Ramos (cell line): ENCODE measurements around the gene RAB14.

Source experiments
- in situ Hi-C: fragments of 300-500 bp; cut with MboI; formaldehyde crosslinking; loops from one replicate; pipeline ENCODE4 v1.14.3; 2022; ENCODE audit warnings: low sequenced_read_pairs; ENCODE audit not compliant: unreplicated experiment

The RAB14 gene

DNA sequence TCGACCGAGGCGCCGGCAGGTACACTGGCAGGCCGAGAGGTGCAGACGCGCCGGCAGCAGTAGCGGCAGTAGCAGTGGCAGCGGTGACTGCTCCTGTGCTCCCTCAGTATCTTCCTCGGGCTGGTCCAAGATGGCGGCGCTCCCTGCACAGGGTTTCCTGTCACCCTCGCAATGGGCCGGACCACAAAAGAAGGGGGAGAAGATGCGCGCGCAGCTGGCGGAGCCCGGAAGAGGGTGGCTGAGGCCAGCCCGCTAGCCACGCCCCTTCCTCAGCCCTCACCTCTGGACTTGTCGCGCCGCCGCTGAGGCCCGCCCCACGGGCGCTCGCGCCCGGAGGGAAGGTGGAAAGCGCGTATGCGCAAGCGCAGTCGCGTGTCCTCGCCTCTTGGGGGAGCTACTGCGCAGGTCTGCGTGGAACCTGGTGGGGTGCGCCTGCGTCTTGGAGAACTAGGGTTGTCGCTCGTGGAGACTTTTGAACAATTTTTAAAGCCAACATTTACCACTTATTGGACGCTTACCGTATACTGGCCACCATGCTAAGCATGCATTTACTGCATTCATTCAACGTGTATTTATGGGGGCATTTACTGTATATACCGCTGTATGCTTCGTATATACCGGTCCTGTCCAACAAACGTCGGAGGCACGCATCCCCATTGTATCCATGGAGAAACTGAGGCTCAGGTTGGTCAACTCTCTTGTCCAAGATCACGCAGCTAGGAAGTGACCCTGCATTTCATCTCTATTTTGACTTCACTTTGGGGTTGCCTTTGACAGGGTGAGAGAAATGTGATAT lies at the start of gene RAB14:
Gene RAB14, minus strand, starts transcription at position 132 of the 796 bp plus-strand sequence. CDS start 8,457 bp downstream, outside the sequence.
- in situ Hi-C loops, result no loop called here

DNA sequence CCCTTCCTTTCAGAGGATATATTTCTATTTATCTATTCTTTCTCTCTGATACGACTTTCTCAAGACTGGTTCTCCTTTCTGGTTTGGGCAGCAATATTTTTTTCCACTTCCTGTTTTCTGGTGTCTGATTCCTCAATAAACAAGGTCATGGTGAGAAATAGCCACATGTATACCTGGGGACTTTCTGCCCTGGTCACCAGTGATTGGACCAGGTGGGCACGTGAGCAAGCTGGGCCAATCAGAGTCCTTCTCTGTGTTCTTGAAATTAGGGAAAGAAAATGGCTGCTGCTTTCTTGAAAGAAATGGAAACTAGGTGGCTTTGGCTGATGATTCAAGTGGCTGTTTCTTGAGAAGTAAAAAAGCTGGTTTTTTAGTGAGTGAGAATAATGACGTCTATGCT lies 47.9 kb upstream of the RAB14 start:
- in situ Hi-C loops, result no loop called here

DNA sequence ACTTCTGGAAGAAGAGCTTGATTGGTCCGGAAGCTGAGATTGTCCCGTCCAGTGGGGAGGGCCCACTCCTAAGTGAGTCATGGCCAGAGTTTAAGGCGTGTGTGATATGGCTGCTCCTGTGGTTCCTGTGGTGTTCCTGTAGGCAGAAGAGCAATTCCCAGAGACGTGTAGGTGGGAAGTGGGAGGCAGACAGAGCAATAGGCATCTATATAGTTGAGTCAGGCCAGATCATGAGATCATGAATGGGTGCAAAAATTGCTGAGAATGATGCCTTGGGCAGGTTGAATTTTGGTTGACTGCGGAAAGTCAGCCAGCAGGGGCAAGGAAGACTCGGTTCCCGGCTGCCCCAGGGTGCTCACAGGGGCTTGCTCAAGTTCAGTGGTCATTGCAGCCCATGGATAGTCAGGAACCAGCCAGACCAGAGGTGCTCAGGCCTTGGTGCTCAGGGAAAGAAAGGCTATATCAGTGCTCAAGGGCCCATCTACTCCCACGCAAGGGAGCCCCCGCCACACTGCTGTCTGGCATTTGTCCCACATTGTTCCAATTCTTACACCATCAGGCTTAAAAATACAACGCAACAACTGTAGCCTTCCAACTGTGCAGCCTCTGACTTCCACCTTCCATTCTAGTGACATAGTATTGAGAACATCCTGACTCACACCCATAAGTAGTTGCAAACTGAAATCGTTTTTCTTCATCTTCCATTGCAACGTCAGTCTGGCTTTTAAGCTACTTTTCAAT lies 45.3 kb upstream of the RAB14 start:
- in situ Hi-C loops, result no loop called here

DNA sequence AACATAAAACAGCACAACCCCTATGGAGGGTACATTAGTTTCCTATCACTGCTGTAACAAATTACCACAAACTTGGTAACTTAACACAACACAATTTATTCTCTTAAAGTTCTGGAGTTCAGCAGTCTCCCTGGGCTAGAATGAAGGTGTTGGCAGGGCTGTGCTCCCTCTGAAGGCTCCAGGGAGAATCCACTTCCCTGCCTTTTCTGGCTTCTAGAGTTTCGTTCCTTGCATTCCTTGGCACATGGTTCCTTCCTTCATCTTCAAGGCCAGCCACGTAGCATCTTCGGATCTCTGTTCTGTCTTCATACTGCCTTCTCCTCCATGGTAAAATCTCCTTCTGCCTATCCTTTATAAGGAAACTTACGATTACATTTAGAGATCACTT lies 41.3 kb upstream of the RAB14 start:
- in situ Hi-C loops, result no loop called here

DNA sequence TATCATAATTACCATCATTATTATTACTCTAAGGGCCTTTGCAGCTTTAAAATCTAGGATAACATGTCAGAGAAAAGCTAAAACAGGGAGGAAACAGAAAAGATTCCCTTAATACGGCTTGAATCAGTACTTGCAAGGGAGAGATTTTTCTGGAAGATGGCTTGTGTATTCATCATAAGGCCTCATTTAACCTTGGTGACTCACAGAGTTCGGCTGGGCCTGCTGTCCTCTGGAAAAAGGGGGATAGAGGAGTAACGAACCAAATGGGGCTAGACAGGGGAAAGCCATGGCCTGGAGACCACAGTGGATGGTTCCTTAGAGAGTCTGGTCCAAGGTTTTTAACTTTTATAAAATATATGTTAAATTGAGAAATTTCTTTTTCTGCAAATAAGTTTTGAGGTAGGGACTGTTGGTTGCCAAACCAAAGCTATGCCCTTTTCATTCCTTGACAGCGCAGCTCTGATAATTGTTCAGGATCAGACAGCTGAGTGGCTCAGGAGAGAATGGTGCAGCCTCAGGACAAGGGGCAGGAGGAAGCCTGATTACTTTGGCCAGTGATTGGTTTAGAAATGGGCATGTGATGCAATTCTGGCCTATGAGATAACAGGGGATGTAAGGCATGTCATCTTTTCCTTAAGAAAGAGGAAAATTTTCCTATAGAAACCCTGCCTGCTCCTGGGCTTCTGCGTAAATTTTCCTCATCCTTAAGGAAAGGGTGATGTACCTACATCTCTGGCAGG lies 40.7 kb upstream of the RAB14 start:
- in situ Hi-C loops, result no loop called here

DNA sequence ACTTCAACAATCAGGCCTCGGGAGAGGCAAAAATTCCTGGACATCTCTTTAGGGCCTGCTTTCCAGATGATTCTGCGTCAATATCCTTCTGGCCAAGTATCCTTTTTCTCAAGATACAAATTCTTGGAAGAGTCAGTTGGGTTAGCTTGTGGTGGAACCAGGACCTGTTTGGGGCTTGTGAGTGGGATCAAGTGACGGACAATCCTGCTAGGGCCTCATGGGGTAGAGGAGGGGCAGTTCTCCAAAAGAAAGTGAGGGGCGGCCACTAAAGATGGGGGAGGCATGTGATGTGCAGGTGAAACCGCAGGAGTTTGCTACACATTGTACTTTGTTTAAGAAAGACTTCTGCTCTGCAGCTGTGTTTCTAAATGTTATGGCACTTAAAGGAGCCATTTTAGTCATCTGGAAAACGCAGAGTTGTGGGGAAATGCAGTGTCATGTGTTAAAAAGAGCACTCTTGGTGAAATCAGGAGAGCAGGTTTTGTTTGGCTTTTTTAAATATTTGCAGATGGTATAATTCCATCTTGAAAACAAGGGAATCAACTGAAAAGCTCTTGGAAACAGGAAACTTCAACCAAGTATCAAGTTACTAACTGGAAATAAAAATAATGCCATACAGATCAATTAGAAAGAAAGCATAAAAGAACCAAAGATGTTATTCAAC lies 38.9 kb upstream of the RAB14 start:
- in situ Hi-C loops, result no loop called here

DNA sequence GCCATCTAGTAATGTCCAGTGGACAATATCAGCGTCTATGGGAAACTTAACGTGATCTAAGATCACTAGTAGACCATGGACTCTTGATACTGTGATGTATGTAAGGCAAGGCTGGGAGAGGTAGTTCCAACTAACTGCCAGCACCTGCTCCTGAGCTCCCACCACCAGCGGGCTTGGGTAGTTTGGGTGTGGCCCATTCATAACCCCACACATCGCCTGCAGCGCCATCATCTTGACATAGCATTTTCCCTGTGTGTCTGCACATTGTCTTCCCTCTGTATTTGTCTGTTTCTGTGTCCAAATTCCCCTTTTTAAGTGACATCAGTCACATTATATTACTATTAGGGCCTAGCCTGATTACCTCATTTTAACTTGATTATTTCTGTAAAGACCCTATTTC lies 38.2 kb upstream of the RAB14 start:
- in situ Hi-C loops, result no loop called here

DNA sequence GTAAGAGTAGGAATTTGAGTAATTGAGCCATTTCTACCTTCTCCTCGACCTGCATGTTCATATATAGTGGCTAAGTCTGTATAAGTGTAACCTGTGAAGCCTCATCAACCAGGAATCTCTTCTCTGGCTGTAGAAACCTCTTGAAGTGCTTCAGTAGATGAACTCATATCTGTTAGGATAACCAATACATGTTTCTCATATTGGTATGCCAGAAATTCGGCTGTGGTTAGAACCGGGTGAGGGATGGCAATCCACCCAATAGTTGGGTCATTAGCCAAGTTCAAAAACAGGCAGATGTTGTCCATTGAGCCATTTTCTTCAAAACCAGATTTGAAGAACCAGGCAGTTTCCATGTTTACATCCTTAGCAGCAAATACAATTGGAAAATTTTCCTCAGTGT lies 37.4 kb upstream of the RAB14 start:
- in situ Hi-C loops, result no loop called here

DNA sequence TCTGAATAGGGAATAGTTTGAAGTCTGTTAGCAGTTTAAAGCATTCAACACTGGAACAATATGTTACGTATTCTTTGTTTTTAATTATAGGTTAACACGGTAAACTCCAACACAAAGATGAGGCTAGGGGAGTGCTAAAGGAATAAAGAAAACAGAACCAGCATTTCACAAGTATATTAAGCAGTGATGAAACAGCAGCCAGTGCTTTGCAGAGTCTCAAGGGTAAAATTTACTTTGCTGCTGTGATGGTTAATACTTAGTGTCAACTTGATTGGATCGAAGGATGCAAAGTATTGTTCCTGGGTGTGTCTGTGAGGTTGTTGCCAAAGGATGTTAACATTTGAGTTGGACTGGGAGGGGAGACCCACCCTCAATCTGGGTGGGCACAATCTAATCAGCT lies 36.2 kb upstream of the RAB14 start:
- in situ Hi-C loops, result no loop called here

DNA sequence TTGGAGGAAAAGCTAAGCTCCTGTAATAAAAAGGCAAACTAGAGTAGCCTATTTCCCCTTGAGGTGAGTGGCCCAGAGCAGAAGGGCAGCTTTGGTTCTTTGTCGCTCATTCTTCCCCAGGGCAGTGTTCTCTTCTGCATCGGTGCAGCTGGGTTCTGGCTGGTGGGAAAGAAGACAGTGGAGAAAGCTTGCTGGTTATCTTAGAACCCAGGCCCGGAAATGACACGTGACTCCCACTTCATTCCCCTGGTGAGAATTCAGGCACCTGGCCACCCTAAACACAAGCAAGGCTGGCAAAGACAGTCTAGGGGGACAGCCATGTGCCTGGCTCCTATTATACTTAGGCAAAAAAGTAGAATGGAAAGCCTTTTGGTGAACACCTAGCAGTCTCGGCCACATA lies 33.8 kb upstream of the RAB14 start:
- in situ Hi-C loops, result no loop called here

DNA sequence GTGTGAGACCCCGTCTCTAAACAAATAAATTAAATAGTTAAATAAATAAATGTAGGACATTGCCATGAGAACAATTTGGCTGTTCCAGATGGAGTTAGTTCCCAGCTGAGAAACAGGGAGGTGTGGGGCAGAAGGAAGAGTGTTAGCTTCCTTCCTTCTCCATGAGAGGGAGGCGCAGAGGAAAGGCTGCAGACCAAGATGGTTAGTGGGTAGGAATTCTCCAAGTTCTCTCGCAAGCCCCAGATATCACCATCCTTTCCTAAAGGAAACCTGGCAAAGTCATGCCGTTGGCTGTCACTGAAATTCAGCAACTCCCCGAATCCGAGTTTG lies 33.1 kb upstream of the RAB14 start:
- in situ Hi-C loops, result no loop called here

DNA sequence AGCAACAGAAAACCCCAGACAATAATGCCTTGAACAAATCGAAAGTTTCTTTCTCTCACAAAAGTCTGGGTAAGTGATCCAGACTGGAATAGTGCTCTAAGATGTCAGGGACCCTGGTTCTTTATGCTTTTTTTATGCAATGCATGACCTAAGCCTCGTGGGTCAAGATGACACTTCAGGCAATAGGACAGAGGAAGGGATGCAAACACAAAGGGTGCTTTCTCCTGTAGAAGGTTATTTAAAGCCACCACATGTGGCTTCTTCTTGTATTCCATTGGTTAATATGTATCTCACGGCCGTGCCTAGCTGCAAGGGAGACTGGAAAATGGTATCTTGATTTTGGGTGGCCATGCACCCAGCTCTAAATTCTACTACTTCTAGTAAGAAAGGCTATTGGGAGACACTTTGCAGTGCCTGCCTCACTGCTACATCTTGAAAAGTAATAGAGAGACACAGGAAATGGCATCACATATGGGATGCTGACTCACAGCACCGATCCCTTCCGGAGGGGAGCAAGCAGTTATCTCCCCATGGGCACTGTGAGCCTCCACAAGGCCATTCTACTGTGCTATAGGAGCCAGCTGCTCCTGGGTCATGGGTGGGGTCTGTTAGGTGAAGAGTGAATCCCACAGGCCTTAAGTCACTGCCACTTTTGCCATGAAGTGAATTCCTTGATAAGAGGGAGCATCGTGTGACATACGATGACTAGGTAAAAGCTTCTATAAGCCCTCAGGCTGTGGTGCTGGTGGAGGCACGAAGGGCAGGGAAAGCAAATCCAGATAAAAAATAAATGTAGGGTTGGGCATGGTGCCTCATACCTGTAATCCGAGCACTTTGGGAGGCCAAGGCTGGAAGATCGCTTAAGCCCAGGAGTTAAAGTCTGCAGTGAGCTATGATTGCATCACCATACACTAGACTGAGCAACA lies 32.5 kb upstream of the RAB14 start:
- in situ Hi-C loops, result no loop called here

DNA sequence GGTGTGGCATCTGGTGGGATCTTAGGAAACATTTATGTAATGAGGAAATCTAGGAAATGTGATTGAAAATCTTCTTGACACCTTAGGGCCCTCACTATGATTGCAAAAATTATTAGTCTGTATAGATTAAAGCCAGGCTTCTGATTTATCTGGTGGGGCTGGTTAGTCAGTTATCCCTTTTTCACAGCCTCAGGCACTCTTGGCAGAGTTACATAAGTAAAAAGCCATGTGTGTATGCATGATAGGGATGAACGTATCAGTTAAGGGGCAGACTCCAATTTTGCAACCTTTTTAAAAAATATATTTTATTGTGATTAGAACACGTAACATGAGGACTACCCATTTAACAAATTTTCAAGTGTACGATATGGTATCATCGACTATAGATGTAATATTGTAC lies 30.6 kb upstream of the RAB14 start:
- in situ Hi-C loops, result no loop called here

DNA sequence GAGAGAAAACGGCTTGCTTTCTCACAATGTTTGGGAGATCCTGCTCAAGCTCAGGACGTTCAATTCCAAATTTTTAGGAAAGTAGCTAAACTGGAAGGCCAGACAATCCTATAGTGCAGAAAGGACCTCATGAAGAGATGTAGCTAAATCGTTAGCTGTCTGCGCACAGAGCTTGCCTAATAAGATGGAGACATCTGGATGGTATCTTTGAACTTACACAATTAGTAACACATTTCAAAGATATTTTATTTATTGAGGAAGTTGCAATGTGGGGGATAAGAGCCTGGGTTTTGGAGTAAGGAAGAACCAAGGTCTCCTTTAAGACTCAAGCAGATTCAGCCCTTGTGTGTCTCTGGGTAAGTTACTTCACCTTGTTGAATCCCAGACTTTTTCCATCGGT lies 28.6 kb upstream of the RAB14 start:
- in situ Hi-C loops, result no loop called here

DNA sequence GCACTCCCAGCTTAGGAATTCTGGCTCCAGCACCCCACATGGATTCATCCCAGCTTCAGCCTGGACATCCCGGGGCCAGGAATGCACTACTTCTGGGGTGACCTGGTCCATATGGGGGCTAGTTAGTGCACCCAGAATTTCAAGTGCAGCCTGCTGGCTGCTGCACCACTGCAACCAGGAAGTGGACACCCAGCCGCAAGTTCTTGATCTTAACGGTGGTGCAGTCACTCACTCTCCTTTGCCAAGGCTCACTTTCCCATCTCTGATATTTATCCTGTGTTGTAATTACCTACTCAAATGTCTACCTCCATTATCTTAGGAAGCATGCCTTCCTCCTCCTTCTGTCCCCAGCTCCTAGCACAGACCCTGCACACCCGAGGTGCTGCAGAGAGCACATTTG lies 26.2 kb upstream of the RAB14 start:
- in situ Hi-C loops, result no loop called here

DNA sequence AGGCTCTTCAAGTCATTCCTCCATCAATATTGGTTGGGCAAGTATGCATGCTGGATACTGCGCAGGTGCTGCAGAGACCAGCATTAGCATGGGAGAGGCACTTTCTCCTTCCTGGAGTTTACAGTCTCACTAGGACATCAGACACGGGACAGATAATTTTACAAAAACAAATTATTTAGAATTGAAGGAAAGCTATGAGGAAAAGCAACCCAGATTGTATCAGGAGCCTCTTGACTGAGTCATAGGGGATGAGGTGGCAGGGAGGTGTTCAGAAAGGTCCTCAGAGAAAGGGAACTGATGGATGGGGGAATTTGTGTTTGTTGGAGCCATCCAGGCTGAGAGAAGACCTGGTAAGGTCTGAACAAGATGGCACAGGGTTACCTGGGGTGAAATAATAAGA lies 24.5 kb upstream of the RAB14 start:
- in situ Hi-C loops, result no loop called here

DNA sequence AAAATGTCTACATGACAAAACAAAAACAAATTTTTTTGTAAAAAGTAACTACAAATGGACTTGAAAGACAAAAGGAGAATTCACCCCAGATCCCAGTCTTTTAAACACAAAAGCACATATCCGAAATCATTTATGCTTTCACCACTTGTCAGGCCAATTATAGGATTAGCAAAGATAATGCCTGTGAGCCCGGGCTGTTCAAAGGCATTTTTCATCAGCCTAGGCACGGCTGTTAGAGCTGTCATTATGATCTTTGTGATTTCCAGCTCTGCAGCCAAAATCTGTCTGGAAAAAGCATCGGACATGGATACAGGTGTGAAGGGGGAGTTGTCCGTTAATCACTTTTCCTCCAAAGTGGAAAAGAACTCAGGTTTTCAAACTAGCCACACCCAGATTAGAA lies 23.6 kb upstream of the RAB14 start:
- in situ Hi-C loops, result no loop called here

DNA sequence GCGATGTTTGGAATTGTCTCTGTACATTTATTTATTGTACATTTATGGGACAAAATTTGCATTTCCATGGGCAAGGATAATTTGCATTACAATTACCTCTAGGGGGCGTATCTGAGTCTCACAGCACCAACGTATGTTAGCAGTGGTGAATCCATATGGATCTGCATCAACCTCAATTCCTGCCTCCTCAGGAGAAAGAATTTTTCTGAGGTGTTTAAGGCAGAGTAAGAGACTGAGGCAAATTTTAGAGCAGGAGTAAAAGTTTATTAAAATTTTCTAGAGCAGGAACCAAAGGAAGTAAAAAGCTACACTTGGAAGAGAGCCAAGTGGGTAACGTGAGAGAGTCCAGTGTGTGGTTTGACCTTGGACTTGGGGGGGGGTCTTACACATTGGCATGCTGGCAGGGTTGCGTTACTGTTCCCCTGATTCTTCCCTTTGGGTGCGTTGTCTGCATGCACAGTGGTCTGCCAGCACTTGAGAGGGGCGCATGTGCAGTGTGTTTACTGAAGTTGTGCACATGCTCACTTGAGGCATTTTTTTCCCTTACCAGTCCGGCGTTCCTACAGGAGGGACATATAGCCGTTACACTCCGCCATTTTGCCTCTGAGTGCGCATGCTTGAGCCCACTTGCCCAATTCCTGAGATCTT lies 21.0 kb upstream of the RAB14 start:
- in situ Hi-C loops, result no loop called here

DNA sequence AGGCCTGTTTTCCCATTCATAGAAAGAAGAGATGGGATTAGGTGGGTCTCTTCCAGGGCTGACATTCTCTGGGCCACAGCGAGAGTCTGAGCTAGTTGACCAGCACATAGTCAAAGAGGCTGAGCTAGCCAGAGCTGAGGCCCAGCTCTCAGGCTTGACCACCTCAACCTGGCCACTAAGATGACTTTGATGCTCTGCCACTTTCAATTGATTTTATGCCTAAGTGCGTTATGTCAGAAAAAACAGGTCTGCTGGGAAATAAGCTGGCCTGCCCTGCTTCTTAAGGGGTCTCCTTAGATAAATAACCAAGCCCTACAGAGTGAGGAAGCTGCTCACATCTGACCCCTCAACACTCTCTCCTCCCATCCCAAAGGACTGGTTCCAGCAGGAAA lies 20.0 kb upstream of the RAB14 start:
- in situ Hi-C loops, result no loop called here
